GM19455 (cell line): ENCODE data around the gene NOTCH3.

Experiments
- ATAC-seq: cut with Tn5 transposase; IDR thresholded peaks from one replicate; pipeline ENCODE4 v1.9.1; 2021; ENCODE audit not compliant: unreplicated experiment

The NOTCH3 gene

GRCh38 chr19:15200553-15201364, at the start of gene NOTCH3:
NOTCH3 (minus strand) TSS chr19:15200995; CDS start chr19:15200905, 90 bp downstream.
- no peak for ATAC-seq

DNA sequence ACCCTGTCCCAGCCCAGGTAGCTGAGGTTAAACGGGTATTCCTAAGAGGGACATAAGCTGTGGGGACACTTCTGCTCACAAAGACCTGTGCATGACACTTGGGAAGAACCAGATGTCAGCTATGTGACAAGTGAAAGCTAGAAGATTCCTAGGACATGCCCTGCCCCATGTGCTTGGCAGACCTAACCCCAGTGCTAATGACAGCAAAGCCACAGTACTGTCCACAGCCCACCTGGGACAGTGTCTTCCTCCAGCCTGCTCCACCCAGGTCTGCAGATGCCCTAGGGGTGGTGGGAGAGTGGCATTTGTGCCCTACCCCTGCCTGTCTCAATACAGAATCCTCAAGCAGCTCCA, 49.8 kb upstream of the NOTCH3 start:
- ATAC-seq: no peak

DNA sequence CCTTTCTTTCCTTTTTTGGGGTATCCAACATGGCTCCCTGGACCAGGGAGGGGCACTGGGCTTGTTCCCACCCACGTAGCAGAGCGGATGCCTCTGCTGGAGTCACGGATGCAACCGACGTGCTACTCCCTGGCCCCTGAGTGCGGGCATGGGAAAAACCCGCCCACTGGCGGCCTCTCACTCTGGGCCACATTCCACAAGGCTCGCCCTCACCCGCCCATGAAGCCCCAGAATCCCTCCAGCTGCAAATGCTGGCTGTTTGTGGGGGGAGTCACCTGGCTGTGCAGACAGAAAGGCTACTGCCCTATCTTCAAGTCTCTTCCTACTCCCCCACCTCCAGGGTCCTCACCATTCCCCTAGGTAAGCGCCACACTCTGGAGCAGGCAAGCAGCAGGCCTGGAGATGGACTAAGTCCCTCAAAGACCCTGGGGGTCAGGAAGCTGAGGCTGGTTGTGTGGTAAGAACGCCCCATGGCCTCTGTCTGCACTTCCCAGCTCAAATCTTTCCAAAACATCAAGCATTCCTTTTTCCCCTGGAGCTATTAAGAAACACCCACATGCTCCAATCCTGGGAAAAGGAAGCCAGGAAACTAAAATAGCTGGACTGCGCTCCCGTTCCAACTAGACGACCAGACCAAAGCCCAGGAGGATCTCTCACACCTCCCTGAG, 49.3 kb upstream of the NOTCH3 start:
- no peak for ATAC-seq

DNA sequence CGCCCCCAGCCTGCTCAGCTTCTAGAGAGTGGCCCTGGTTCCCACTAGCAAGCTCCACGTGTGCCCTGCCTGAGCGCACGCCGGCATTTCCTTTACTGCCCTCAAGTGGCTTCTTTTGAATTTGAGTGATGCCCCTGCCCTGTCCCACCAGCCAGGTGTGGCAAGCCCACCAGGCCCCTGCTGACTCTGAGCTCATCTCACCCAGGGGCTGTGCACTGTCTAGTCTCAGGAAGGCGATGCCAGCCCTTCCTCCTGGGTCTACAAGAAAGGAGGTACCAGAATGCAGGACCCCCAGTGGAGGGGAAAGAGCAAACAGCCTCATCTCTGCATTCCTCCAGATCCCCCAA, 48.7 kb upstream of the NOTCH3 start:
- ATAC-seq: no peak

DNA sequence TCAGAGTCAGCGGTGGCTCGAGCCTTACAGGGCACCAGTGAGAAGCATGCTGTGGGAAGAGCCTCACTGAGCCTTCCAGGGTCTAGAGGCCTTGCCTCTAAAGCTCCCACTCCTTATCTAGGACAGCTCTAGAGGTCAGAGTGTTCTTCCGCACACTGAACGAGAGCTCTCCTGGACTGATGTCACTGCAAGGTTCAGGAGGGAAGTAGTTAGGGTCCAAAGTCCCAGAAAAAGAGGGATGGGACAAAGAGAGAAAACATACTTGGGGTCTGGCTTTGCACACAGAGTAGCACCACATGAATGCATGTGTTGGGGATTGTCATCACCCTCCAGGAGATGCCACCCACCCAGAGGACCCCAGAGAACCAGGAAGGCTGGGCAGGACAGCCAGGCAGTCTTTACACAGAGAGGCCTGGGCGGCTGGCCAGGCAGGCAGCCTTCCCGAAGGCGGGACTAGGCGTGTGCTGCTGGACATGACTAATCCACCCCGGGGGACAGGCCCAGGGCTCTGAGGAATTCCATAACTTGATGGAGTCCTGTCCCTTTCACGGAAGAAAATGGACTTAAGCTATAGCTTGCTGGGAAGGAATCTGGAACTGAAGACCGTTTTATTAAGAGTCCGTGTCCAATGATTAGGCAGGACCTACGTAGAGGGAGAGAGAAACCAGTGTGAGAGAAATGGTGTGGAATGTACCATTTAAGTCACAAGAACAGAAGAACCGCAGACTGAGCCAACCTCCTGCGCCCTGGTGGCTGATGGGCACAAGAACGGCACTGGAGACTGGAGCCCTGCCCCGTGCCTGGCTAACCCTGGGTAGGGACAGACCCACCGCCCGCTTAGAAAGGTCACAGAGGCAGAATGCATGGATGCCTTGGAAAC, 48.1 kb upstream of the NOTCH3 start:
- ATAC-seq: no peak

GRCh38 chr19:15248106-15248505, 47.3 kb upstream of the NOTCH3 start:
- ATAC-seq: no peak

DNA sequence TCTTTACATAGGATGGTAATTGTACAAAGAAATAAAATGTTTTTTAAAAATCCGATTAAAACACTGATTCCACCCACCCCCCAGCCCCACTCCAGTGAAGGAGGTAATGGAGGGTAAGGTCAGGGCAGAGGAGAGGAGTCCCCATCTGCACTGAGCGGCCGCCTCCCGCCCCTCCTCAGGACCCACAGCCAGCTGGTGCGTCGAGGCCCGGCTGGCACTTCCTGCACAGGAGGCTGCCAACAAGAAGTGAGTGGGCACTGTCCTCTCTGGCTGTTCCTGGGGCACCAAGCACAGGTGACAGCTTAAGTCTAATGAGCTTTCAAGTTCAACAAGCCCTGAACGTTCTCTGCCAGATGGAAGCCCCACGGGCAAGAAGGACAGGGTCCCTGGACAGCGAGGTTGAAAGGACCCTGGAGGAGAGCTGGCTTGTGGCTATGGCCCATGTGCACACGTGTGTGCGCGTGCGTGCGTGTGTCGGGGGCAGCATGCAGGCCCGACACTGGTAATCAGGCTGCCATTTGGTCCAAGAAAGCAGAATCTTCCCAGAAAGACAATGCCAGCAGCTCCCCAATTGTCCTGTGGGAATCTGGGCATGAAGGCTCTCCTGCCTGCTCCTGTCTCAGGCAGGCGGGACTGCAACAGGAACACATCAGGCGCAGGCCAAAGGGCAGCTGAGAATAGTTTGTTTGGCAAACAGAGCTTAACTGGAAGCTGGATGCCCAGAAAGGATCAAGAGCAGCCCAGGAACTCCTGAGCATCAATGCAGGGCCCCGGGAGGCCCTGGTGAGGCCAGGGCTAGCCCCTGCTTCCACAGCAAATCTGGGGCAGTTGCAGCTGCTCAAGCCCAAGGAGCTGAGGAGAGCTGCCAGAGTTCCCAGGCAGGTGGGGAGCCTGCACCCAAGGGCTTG, 46.6 kb upstream of the NOTCH3 start:
- ATAC-seq: no peak

DNA sequence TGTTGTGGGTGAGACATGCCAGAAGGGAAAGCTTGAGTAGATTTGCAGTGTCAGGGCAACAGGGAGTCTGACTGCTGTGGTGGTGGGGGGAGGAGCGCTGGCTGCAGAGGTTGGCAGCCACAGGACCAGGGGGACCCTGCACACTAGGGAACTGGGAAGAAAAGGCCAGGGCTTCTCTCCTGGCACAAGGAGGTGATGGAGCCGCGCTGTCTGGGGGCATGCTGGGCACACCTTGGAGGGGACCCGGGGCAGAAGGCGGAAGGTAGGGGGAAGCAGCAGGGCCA, 45.3 kb upstream of the NOTCH3 start:
- ATAC-seq: no peak

DNA sequence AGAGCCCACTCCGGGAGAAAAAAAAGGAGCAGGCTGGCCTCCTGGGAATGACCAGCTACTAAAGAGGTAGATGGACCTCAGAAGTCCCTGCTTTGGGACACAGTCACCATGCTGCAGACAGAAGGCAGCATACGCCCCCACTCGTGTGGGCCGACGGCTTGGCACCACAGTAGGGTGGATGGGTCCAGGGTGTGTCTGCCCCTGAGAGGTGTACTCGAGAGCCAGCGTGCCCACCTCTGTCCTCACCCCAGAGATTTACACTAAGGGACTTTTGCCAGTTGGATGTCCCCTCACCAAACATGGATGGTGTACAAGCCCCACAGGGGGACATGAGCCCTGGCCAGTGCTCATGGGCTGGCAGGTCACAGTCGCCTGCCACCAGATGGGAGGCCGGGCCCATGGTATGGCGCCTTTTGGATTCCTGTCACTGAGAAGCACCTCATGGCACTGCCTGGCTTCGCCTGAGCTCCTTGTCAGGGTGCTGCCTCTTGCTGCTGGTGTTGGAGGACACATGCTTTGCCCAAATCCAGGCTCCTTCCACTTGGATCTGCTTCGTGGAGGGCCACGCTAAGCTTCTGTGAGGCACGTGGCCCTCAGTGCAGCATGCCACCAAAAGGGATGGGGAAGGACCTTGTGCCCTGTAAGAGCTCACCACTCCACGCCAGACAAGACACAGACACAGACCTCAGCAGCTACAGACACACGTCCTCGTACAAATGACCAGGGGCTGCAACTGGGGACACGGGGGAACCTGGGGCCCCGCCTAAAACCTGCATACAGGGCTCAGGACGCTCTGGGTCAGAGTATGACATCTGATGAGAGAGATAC, 44.8 kb upstream of the NOTCH3 start:
- no peak for ATAC-seq

DNA sequence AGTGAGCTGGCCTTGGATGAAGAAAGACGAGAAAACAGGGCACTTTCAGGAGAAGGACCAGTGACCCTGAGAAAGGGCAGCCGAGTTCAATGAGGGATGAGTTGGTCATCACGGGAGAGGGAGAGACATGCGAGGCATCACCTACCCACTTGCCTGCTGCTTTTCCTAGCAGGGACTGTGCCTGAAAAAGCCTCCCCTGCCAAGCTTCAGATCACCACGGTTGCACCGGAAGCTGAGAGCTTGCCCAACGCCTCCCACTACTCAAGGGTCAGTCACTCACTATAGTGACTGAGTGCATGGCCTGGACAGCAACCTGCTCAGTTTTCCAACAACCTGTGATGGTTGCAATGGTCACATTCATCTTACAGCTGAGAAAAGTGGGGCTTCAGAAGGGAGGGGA, 44.0 kb upstream of the NOTCH3 start:
- no peak for ATAC-seq

DNA sequence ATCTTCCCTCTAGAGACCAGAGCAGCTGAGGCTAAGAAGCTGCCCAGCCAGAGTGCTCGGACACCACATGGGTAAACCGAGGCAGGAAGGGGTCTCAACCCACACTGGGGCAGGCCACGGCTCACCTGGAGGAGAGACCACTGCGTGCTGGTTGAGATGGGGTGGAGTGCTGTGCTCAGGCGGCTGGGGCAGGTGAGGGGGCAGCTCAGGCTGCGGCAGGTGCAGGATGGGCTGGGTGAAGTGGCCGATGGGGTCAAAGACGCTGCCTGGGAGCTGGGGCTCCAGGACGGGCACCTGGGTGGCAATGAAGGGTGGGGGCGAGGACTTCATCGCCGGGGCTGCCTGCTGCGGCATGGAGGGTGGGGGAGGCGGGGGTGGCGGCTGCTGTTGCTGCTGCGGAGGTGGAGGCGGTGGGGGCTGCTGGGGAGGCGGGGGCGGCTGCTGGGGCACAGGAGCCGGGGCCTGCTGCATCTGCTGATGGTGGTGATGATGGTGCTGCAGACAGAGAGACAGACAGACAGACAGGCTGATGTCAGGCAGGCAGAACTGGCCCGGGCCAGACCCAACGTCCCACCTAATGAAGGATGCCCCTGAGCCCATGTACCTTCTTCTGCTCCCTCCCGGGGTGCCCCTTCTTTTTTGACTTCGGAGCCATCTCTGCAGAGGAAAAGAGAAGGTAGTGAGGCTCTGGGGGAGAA, 43.5 kb upstream of the NOTCH3 start:
- ATAC-seq: no peak

GRCh38 chr19:15243236-15243957, 42.6 kb upstream of the NOTCH3 start:
- ATAC-seq: no peak

- no peak for ATAC-seq
These were observed 40.6 kb upstream of the NOTCH3 start for GRCh38 chr19:15241259-15241910.

DNA sequence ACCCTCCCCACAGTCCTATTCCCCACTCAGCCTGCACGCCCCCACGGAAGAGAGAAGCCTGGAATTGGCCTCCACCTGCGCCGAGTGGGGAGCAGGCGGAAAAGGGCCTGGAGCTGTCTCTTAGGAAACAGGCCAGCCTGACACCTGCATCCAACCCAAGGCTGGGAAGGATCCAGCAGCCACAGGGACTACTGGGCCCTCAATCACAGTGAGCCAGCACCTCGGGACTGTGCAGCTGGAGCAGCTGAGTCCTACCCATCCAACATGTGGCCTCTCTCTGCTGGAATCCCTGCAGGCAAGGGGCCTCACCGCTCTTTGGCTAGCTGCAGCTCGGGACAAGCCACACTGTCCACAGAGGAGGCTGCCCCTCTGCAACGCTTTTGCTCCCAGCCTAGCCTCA, 39.7 kb upstream of the NOTCH3 start:
- ATAC-seq: no peak

- ATAC-seq: no peak
These were observed 38.6 kb upstream of the NOTCH3 start for GRCh38 chr19:15239337-15239949.

DNA sequence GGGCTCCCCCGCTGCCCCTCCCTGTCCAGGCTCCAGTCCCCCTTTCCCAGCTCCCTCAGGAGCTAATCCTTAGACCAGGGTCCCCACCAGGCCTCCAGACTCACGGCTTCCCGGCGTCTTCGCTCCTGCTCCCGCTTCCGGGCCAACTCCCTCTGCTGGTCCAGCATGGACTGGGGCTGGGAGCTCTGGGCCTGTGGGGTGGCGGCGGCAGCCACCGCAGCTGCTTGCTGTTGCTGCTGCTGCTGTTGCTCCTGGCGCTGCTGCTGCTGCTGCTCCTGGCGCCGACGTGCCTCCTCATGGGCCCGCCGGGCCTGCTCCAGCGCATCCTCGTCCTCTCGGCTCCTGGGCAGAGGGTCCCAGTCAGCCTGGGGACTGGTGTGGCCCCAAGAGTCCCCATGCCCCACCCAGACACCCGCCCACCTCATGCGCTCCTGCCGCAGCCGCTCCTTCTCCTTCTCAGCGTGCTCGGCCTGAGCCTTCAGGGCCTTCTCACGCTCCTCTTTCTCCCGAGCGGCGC, 37.9 kb upstream of the NOTCH3 start:
- no peak for ATAC-seq

- ATAC-seq: no peak
These were observed 37.2 kb upstream of the NOTCH3 start for GRCh38 chr19:15237759-15238638.
